KMS-11 (cell line): ENCODE data around the gene DPAGT1.
A peak's percentile ranks its signal among the peaks of the same experiment; 100 is the strongest.

Experiments used
- H2AFZ ChIP-seq: fragments of 200-600 bp; sonication (generic); 2 replicates; pipeline ENCODE4 v1.6.1; 2016; ENCODE audit warnings: antibody characterized with exemption, mixed run types, low read depth
- H3K27ac ChIP-seq: fragments of 200-600 bp; sonication (generic); 2 replicates; pipeline ENCODE4 v1.6.1; 2016; ENCODE audit warnings: mild to moderate bottlenecking, mixed run types
- H3K27me3 ChIP-seq: fragments of 200-600 bp; sonication (generic); 2 replicates; pipeline ENCODE4 v1.6.1; 2017; ENCODE audit warnings: mild to moderate bottlenecking, low read depth, mixed run types, moderate library complexity; ENCODE audit not compliant: insufficient read depth
- H3K36me3 ChIP-seq: fragments of 200-600 bp; sonication (generic); 2 replicates; pipeline ENCODE4 v1.6.1; 2017; ENCODE audit warnings: mild to moderate bottlenecking, mixed run types; ENCODE audit not compliant: insufficient read depth
- H3K4me1 ChIP-seq: fragments of 200-600 bp; sonication (generic); 2 replicates; pipeline ENCODE4 v1.6.1; 2016; ENCODE audit warnings: mild to moderate bottlenecking, low read depth, mixed run types; ENCODE audit not compliant: poor library complexity, severe bottlenecking
- H3K4me2 ChIP-seq: fragments of 200-600 bp; sonication (generic); 2 replicates; pipeline ENCODE4 v1.7.0; 2016; ENCODE audit warnings: mild to moderate bottlenecking, mixed run types
- H3K4me3 ChIP-seq: fragments of 200-600 bp; sonication (generic); IDR thresholded peaks from 2 replicates; pipeline ENCODE4 v1.6.1; 2017; ENCODE audit warnings: low read depth, low read length, mixed read lengths; ENCODE audit not compliant: insufficient read depth
- H3K79me2 ChIP-seq: fragments of 200-600 bp; sonication (generic); 2 replicates; pipeline ENCODE4 v1.6.1; 2016; ENCODE audit warnings: low read depth, mixed run types; ENCODE audit not compliant: insufficient read depth
- H3K9ac ChIP-seq: fragments of 200-600 bp; sonication (generic); 2 replicates; pipeline ENCODE4 v1.6.1; 2016; ENCODE audit warnings: mild to moderate bottlenecking, mixed run types
- H4K20me1 ChIP-seq: fragments of 200-600 bp; sonication (generic); 2 replicates; pipeline ENCODE4 v1.6.1; 2016; ENCODE audit warnings: mild to moderate bottlenecking, mixed run types; ENCODE audit not compliant: insufficient read depth
- TF ChIP-seq, protein P1 (sequence below): fragments of 200-600 bp; sonication (generic); conservative IDR thresholded peaks from 2 replicates; pipeline ENCODE4 v1.6.1; 2017; ENCODE audit warnings: low read depth, mild to moderate bottlenecking, antibody characterized with exemption, low read length, moderate library complexity, mixed read lengths

Gene DPAGT1

DNA sequence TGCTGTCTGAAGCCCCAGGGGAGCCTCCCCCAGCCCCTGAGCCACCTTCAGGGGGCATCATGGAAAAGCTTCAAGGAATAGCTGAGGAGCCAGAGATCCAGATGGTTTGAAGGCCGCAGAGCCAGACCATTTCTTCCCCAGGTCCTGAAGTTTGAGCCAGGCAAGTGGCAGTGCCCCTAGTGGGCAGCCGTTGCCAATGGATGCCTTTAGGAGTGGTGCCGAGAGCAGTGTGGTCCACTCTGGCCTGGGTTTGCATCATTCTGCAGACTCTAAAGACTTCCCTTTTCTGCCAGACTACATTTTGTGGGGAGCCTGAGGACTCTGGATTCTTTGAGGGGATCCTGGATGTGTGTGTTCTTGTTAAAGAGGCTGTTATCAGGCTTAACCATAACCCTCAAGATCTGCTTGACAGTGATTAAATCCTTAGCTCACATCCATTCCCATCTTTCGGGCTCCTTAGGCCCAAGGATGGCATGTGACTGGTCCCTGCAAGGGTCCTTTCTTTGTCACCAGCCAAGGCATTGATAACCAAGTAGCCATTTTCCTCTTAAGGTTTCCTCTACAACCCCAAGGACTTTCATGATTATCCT lies 32.8 kb upstream of the DPAGT1 start:
- Histone ChIP-seq H3K36me3 (no peaks in the 10 kb centered on the region), H3K79me2 (no peaks in the 10 kb centered on the region), H2AFZ (no peak overlapping the region)

DNA sequence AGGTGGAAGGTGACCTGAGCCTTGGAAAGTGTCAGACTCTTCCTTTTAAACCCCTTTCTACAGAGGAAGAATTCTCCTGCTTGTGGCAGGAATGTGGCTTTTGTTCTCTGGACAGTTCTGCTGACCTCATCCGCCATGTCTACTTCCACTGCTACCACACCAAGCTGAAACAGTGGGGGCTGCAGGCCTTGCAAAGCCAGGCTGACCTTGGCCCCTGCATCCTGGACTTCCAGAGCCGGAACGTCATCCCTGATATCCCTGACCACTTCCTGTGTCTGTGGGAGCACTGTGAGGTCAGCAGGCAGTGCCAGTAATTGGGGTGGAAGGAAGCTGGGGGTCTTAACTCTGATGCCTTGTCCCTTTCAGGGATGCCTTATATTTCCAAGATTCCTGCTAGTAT lies 29.0 kb upstream of the DPAGT1 start:
- Histone ChIP-seq H3K4me1 (no peaks in the 10 kb centered on the region), H3K27ac (no peak overlapping the region), H3K36me3 (no peaks in the 10 kb centered on the region), H3K4me2 (no peak overlapping the region), H3K27me3 (no peaks in the 10 kb centered on the region), H3K4me3 (no peak overlapping the region), H2AFZ (no peak overlapping the region), H3K79me2 (no peaks in the 10 kb centered on the region), H4K20me1 (no peaks in the 10 kb centered on the region), H3K9ac (no peak overlapping the region)
- TF ChIP-seq, protein P1, sequence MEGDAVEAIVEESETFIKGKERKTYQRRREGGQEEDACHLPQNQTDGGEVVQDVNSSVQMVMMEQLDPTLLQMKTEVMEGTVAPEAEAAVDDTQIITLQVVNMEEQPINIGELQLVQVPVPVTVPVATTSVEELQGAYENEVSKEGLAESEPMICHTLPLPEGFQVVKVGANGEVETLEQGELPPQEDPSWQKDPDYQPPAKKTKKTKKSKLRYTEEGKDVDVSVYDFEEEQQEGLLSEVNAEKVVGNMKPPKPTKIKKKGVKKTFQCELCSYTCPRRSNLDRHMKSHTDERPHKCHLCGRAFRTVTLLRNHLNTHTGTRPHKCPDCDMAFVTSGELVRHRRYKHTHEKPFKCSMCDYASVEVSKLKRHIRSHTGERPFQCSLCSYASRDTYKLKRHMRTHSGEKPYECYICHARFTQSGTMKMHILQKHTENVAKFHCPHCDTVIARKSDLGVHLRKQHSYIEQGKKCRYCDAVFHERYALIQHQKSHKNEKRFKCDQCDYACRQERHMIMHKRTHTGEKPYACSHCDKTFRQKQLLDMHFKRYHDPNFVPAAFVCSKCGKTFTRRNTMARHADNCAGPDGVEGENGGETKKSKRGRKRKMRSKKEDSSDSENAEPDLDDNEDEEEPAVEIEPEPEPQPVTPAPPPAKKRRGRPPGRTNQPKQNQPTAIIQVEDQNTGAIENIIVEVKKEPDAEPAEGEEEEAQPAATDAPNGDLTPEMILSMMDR = no peak

More for the DNA sequence above, 32.8 kb upstream of the DPAGT1 start:
- no peak overlapping the region for H3K4me2 ChIP-seq
- H3K27ac ChIP-seq = no peak overlapping the region
- H4K20me1 ChIP-seq = no peaks in the 10 kb centered on the region
- H3K4me3 ChIP-seq = no peak overlapping the region
- no peaks in the 10 kb centered on the region for H3K4me1 ChIP-seq
- TF ChIP-seq, protein P1 = peak; percentile 60; the same call in 1 of the 2 replicates
- no peaks in the 10 kb centered on the region for H3K27me3 ChIP-seq
- no peak overlapping the region for H3K9ac ChIP-seq

DNA sequence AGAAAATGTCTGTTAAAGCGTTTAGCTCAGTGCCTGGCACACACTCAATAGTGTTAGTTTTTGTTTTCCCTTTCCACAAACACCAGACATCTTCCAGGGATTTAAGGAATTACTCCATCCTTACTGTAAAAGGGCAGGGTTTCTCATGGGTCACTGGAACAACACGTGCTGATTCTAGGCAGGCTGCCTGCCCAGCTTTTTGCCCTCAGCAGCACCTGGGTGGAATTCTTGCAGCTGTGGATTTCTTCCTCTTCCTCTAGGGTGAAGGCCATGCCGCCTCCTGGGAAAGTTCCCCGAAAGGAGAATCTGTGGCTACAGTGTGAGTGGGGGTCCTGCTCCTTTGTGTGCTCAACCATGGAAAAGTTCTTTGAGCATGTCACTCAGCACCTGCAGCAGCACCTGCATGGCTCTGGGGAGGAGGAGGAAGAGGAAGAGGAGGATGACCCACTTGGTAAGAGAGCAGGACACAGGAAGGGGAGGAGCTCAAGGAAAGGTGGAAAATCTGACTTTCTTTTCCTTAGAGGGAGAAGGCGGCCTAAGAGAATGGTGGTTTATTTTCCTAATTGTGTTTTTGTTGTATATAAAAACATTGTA lies 25.1 kb upstream of the DPAGT1 start:
- H3K36me3 ChIP-seq = no peaks in the 10 kb centered on the region
- no peak overlapping the region for H3K4me2 ChIP-seq
- no peak overlapping the region for H3K4me3 ChIP-seq
- no peaks in the 10 kb centered on the region for H3K27me3 ChIP-seq
- H3K9ac ChIP-seq = no peak overlapping the region
- H3K27ac ChIP-seq = no peak overlapping the region
- TF ChIP-seq, protein P1 = no peak
- H4K20me1 ChIP-seq = no peaks in the 10 kb centered on the region
- no peak overlapping the region for H2AFZ ChIP-seq
- H3K79me2 ChIP-seq = peaks cover 11% of the 10 kb centered on the region; the same call in 1 of the 2 replicates
- H3K4me1 ChIP-seq = peaks cover 5% of the 10 kb centered on the region

GRCh38 chr11:119125821-119126220 lies 24.2 kb upstream of the DPAGT1 start:
- TF ChIP-seq, protein P1 = no peak
- Histone ChIP-seq H3K4me2 (no peak overlapping the region), H3K27ac (no peak overlapping the region), H3K36me3 (no peaks in the 10 kb centered on the region), H3K79me2 (peaks cover 14% of the 10 kb centered on the region; the same call in 1 of the 2 replicates), H3K27me3 (no peaks in the 10 kb centered on the region), H4K20me1 (no peaks in the 10 kb centered on the region), H3K9ac (no peak overlapping the region), H3K4me3 (no peak overlapping the region), H2AFZ (no peak overlapping the region), H3K4me1 (peaks cover 5% of the 10 kb centered on the region)
